SK-N-SH treated with all-trans-retinoic acid at 6 μM for 48 hours (cell line): ENCODE data around the gene F3.

Source experiments
- CSDC2 ChIP-seq: fragments of 250-450 bp; sonication (Bioruptor Pico); IDR thresholded peaks from 2 replicates; pipeline ENCODE4 v1.5.0; 2020; ENCODE audit warnings: mild to moderate bottlenecking, moderate library complexity
- TOX ChIP-seq: fragments of 250-450 bp; sonication (Bioruptor Pico); IDR thresholded peaks from 2 replicates; pipeline ENCODE4 v1.8.0; 2021; ENCODE audit warnings: mild to moderate bottlenecking, moderate library complexity, borderline replicate concordance
- ZFP3 ChIP-seq: fragments of 250-450 bp; sonication (Bioruptor Pico); IDR thresholded peaks from 2 replicates; pipeline ENCODE4 v1.5.0; 2020; ENCODE audit warnings: mild to moderate bottlenecking, moderate library complexity
- TF ChIP-seq, protein P1 (sequence below): fragments of 250-450 bp; sonication (Bioruptor Pico); IDR thresholded peaks from 2 replicates; pipeline ENCODE4 v1.5.1; 2020; ENCODE audit warnings: low read depth, mild to moderate bottlenecking, moderate library complexity
- TF ChIP-seq, protein P2 (sequence below): fragments of 250-450 bp; sonication (Bioruptor Pico); IDR thresholded peaks from 2 replicates; pipeline ENCODE4 v1.8.0; 2020; ENCODE audit warnings: mild to moderate bottlenecking, moderate library complexity, borderline replicate concordance

DNA sequence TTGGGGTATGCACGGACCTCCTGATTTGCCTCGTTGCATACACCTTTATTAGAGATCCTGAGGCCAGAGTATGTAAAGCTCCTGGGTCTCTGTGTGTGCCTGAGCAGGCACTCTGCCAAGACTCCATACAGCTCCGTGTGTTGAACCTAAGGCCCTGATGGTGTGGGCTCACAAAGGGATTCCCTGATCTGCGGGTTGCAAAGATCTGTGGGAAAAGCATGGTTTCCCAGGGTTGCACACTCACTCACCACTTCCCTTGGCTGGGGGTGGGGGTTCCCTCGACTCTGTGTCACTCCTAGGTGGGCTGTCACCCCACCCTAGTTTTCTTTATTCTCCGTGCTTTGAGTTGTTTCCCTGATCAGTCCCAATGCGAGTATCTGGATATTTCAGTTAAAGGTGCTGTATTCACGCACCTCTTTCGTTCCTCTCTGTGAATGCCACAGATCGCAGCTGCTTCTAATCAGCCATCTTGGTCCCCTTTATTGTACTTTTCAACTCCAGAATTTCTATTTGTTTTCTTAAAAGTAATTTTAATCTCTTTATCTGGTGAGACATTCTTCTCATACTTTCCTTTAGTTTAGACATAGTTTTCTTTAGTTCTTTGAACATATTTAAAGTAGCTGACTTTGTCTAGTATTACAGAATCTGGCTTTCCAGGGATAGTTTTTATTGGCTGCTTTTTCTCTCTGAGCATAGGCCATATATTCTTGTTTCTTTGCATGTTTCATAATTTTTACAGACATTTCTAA is 39.0 kb upstream of the F3 start:
- TF ChIP-seq ZFP3 (CRISPR knock-in tag) (no peak), CSDC2 (CRISPR knock-in tag) (no peak), TOX (CRISPR knock-in tag) (no peak)
- TF ChIP-seq, protein P1, sequence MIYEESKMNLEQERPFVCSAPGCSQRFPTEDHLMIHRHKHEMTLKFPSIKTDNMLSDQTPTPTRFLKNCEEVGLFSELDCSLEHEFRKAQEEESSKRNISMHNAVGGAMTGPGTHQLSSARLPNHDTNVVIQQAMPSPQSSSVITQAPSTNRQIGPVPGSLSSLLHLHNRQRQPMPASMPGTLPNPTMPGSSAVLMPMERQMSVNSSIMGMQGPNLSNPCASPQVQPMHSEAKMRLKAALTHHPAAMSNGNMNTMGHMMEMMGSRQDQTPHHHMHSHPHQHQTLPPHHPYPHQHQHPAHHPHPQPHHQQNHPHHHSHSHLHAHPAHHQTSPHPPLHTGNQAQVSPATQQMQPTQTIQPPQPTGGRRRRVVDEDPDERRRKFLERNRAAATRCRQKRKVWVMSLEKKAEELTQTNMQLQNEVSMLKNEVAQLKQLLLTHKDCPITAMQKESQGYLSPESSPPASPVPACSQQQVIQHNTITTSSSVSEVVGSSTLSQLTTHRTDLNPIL (CRISPR knock-in tag) = no peak
- TF ChIP-seq, protein P2, sequence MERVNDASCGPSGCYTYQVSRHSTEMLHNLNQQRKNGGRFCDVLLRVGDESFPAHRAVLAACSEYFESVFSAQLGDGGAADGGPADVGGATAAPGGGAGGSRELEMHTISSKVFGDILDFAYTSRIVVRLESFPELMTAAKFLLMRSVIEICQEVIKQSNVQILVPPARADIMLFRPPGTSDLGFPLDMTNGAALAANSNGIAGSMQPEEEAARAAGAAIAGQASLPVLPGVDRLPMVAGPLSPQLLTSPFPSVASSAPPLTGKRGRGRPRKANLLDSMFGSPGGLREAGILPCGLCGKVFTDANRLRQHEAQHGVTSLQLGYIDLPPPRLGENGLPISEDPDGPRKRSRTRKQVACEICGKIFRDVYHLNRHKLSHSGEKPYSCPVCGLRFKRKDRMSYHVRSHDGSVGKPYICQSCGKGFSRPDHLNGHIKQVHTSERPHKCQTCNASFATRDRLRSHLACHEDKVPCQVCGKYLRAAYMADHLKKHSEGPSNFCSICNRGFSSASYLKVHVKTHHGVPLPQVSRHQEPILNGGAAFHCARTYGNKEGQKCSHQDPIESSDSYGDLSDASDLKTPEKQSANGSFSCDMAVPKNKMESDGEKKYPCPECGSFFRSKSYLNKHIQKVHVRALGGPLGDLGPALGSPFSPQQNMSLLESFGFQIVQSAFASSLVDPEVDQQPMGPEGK (CRISPR knock-in tag) = no peak
